Naive thymus-derived CD4-positive, alpha-beta T cell (primary cell): ENCODE measurements around the gene ABCG4. TPM values are rescaled to one million over a fixed set of nuclear protein-coding genes. Genes with fewer than 3 reads are reported as not detected.
"Not testable (repeated sequence)": the region's sequence is repeated elsewhere in the genome, so short reads cannot be mapped to it uniquely, and the experiment has no call there.

Experiments
- ATAC-seq: fragments of 150-1000 bp; cut with Tn5 transposase; 2 replicates; pipeline ENCODE4 v1.10.0; 2021; ENCODE audit warnings: mild to moderate bottlenecking, moderate library complexity
- CTCF ChIA-PET: fragments of 350-600 bp; sonication (Branson Sonifier 250); formaldehyde crosslinking; loops from one replicate; lab custom pipeline; 2021; ENCODE audit warnings: antibody characterized with exemption; lab: Charles Lee
- POLR2A ChIA-PET: fragments of 350-600 bp; sonication (Branson Sonifier 250); formaldehyde crosslinking; loops from one replicate; lab custom pipeline; 2021; ENCODE audit warnings: antibody characterized with exemption, inconsistent platforms; lab: Charles Lee
- DNase-seq, 9 donors: peaks; one replicate each; pipeline versions ENCODE4 v3.0.0 to v3.0.0-alpha.2; 2020 to 2022; ENCODE audit warnings: mixed read lengths in 1 of 9
- H3K27ac ChIP-seq: one replicate; pipeline ENCODE4 v1.7.0; 2013; ENCODE audit warnings: mild to moderate bottlenecking, low read depth, low read length, moderate library complexity
- H3K27me3 ChIP-seq, 2 donors: one replicate each; pipeline ENCODE4 v1.7.0; 2013; ENCODE audit warnings: low read length in 2 of 2, mild to moderate bottlenecking in 2 of 2, moderate library complexity in 2 of 2; ENCODE audit not compliant: control insufficient read depth in 2 of 2, insufficient read depth in 2 of 2
- H3K36me3 ChIP-seq, 3 experiments: 1 replicate in 2 of 3; 2 replicates in 1 of 3; pipeline ENCODE4 v1.7.0; 2013; ENCODE audit warnings: low read length in 3 of 3, mild to moderate bottlenecking in 3 of 3, moderate library complexity in 1 of 3; ENCODE audit not compliant: insufficient read depth in 3 of 3, control insufficient read depth in 2 of 3
- H3K4me1 ChIP-seq, 2 donors: one replicate each; pipeline ENCODE4 v1.7.0; 2013; ENCODE audit warnings: low read length in 2 of 2, mild to moderate bottlenecking in 2 of 2, moderate library complexity in 1 of 2; ENCODE audit not compliant: control insufficient read depth in 2 of 2, insufficient read depth in 2 of 2
- H3K4me3 ChIP-seq: 2 replicates; pipeline ENCODE4 v1.7.0; 2013; ENCODE audit warnings: mild to moderate bottlenecking, low read length
- H3K9me3 ChIP-seq, 3 experiments: 1 replicate in 2 of 3; 2 replicates in 1 of 3; pipeline ENCODE4 v1.7.0; 2013; ENCODE audit warnings: low read length in 3 of 3; ENCODE audit not compliant: control insufficient read depth in 2 of 3
- H3K27ac Mint-ChIP-seq, 9 donors: one replicate each; pipeline ENCODE4 v1.8.0; 2020 to 2022; ENCODE audit warnings: mixed read lengths in 9 of 9, mild to moderate bottlenecking in 8 of 9, moderate library complexity in 5 of 9, inconsistent platforms in 2 of 9
- H3K27me3 Mint-ChIP-seq, 5 donors: one replicate each; pipeline ENCODE4 v1.8.0; 2021 to 2022; ENCODE audit warnings: mixed read lengths in 5 of 5, mild to moderate bottlenecking in 1 of 5
- H3K36me3 Mint-ChIP-seq, 5 donors: one replicate each; pipeline ENCODE4 v1.8.0; 2020 to 2022; ENCODE audit warnings: mixed read lengths in 5 of 5, mild to moderate bottlenecking in 3 of 5, inconsistent platforms in 1 of 5
- H3K4me1 Mint-ChIP-seq, 7 donors: one replicate each; pipeline ENCODE4 v1.8.0; 2020 to 2022; ENCODE audit warnings: mixed read lengths in 7 of 7, mild to moderate bottlenecking in 3 of 7, inconsistent platforms in 1 of 7
- H3K4me3 Mint-ChIP-seq, 10 donors: one replicate each; pipeline ENCODE4 v1.8.0; 2020 to 2022; ENCODE audit warnings: mild to moderate bottlenecking in 10 of 10, mixed read lengths in 10 of 10, moderate library complexity in 6 of 10, inconsistent platforms in 2 of 10
- H3K9me3 Mint-ChIP-seq, 11 donors: one replicate each; pipeline ENCODE4 v1.8.0; 2020 to 2022; ENCODE audit warnings: mixed read lengths in 11 of 11, mild to moderate bottlenecking in 4 of 11, inconsistent platforms in 1 of 11, moderate library complexity in 1 of 11
- intact Hi-C, 2 donors: fragments of 100-400 bp; cut with micrococcal nuclease; formaldehyde crosslinking; loops; one replicate each; pipeline ENCODE4 v1.15.1; 2023
- polyA plus RNA-seq, 2 donors: library from polyadenylated mRNA; unstranded; fragments of 300-500 nt; fragmentation: Illumina TruSeq; gene quantifications; one replicate each; pipeline ENCODE4 v1.2.3, GENCODE V29; 2021
- total RNA-seq, 6 experiments: library from RNA in 5 of 6; stranded (reverse) in 5 of 6; gene quantifications; 1 replicate in 5 of 6; 2 replicates in 1 of 6; pipeline ENCODE4 v1.2.3 and lab custom pipeline; 2021 to 2026

Gene ABCG4
- total and polyA plus RNA-seq, 7 experiments from 2014 or later = 0.13 TPM; not detected in 6

DNA sequence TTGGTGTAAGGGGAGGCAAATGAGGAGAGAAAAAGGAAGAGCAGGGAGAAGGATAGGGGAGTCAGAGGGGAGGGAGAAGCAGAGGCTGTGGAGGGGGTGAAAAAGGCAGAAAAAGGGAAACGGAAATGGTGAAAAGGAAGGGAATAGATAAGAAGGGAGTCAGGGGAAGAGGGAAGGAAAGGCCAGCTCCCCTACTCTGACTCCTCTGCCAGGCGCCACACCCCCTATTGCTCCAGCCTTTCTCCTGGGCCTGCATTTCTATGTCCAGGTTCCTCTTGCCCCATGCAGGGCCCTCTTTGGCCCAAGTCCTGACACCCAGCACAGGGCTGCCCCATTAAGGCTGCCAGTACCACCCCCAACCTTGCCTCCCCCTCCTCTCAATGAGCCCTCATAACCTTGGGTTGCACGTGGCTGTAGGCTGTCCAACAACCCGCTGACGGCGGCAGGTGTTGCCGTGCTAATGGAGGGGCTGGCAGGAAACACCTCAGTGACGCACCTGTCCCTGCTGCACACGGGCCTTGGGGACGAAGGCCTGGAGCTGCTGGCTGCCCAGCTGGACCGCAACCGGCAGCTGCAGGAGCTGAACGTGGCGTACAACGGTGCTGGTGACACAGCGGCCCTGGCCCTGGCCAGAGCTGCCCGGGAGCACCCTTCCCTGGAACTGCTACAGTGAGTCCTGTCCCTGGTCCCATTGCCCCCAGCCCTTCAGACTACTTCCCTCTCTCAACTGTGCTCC lies 33.0 kb downstream of the ABCG4 start:
- POLR2A ChIA-PET = no interaction called here

GRCh38 chr11:119184399-119184798 lies 35.5 kb downstream of the ABCG4 start:
- H3K4me3 Mint-ChIP-seq, H3K4me1 ChIP-seq, intact Hi-C loops, H3K9me3 Mint-ChIP-seq, POLR2A ChIA-PET, H3K27ac Mint-ChIP-seq, H3K4me1 Mint-ChIP-seq, DNase-seq, H3K9me3 ChIP-seq, H3K27ac ChIP-seq, ATAC-seq, H3K27me3 Mint-ChIP-seq, H3K27me3 ChIP-seq, CTCF ChIA-PET, H3K4me3 ChIP-seq: not testable (repeated sequence)
- peaks cover 0 to 23% (median 0%) of the 10 kb centered on the region in 3 experiments for H3K36me3 ChIP-seq
- peaks cover 0 to 12% (median 6%) of the 10 kb centered on the region in 5 donors for H3K36me3 Mint-ChIP-seq

More for the DNA sequence above, 33.0 kb downstream of the ABCG4 start:
- H3K36me3 ChIP-seq = peaks cover 0 to 23% (median 0%) of the 10 kb centered on the region in 3 experiments
- Mint-ChIP-seq H3K36me3 (peaks cover 0 to 19% (median 9%) of the 10 kb centered on the region in 5 donors), H3K27me3 (no peaks in the 10 kb centered on the region), H3K4me3 (no peak overlapping the region), H3K9me3 (peaks cover 0 to 1% (median 0%) of the 10 kb centered on the region in 11 donors), H3K27ac (peak overlapping the region in 3 of 9 donors; percentile 13 to 70 (median 38)), H3K4me1 (peaks cover 9 to 18% (median 13%) of the 10 kb centered on the region in 7 donors)
- ATAC-seq (no peak), DNase-seq (no peak)
- H3K9me3 ChIP-seq = no peaks in the 10 kb centered on the region
- H3K27ac ChIP-seq = no peak overlapping the region
- CTCF ChIA-PET = interaction anchor here (1.0 kb wide), 1 partner anchor 15 kb away, joined by 3 read pairs; no protein-coding TSS in a partner anchor
- intact Hi-C loops = no loop called here
- H3K27me3 ChIP-seq = no peaks in the 10 kb centered on the region
- H3K4me1 ChIP-seq = peaks cover 0 to 14% of the 10 kb centered on the region in 2 donors
- no peak overlapping the region for H3K4me3 ChIP-seq

GRCh38 chr11:119185981-119186634 lies 37.3 kb downstream of the ABCG4 start:
- Mint-ChIP-seq H3K4me1 (no peaks in the 10 kb centered on the region), H3K27me3 (no peaks in the 10 kb centered on the region), H3K27ac (no peak overlapping the region), H3K9me3 (peaks cover 0 to 1% (median 0%) of the 10 kb centered on the region in 11 donors), H3K4me3 (no peak overlapping the region), H3K36me3 (peaks cover 0 to 12% (median 3%) of the 10 kb centered on the region in 5 donors)
- H3K27ac ChIP-seq = no peak overlapping the region
- ChIA-PET POLR2A (no interaction called here), CTCF (no interaction called here)
- H3K9me3 ChIP-seq = no peaks in the 10 kb centered on the region
- peaks cover 0 to 14% (median 0%) of the 10 kb centered on the region in 3 experiments for H3K36me3 ChIP-seq
- H3K4me3 ChIP-seq = no peak overlapping the region
- DNase-seq = no peak
- no peaks in the 10 kb centered on the region for H3K27me3 ChIP-seq
- ATAC-seq = no peak
- H3K4me1 ChIP-seq = no peaks in the 10 kb centered on the region
- intact Hi-C loops = no loop called here

DNA sequence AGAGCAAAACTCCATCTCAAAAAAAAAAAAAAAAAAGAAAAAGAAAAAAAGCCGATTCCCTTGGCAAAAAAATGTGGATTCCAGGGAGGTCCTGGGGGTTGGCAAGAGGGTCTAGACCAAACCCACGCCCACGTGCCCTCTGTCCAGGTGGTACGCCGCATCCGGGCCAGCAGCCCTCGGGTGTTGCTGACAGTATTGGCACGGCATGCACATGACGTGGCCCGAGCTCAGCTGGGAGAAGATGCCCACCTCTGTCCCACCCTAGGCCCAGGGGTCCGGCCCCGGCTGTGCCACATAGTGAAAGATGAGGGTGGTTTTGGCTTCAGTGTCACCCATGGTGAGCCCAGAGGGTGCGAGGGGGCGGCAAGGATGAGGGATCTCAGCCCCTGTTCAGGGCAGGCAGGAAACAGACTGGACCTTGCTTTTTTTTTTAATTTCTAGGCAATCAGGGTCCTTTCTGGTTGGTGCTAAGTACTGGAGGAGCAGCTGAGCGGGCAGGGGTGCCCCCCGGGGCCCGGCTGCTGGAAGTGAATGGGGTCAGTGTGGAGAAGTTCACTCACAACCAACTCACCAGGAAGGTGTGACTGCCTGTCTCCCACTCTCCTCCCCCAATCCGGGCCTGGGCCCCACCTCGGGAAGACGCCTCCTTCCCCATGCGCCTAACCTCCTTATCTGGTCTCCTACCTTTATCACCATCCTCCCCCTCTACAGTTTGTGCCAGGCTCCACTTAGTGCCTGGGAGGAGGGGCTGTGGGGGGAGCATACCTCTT lies 38.5 kb downstream of the ABCG4 start:
- H3K9me3 ChIP-seq = no peaks in the 10 kb centered on the region
- Mint-ChIP-seq H3K9me3 (peaks cover 0 to 1% (median 0%) of the 10 kb centered on the region in 11 donors), H3K4me3 (no peak overlapping the region), H3K36me3 (peaks cover 0 to 10% (median 3%) of the 10 kb centered on the region in 5 donors), H3K4me1 (no peaks in the 10 kb centered on the region), H3K27ac (no peak overlapping the region), H3K27me3 (no peaks in the 10 kb centered on the region)
- DNase-seq = no peak
- H3K4me3 ChIP-seq = no peak overlapping the region
- H3K36me3 ChIP-seq = peaks cover 0 to 5% (median 0%) of the 10 kb centered on the region in 3 experiments
- intact Hi-C loops = no loop called here
- no peaks in the 10 kb centered on the region for H3K4me1 ChIP-seq
- no peaks in the 10 kb centered on the region for H3K27me3 ChIP-seq
- ATAC-seq = no peak
- CTCF ChIA-PET = no interaction called here
- no peak overlapping the region for H3K27ac ChIP-seq
- POLR2A ChIA-PET = no interaction called here

DNA sequence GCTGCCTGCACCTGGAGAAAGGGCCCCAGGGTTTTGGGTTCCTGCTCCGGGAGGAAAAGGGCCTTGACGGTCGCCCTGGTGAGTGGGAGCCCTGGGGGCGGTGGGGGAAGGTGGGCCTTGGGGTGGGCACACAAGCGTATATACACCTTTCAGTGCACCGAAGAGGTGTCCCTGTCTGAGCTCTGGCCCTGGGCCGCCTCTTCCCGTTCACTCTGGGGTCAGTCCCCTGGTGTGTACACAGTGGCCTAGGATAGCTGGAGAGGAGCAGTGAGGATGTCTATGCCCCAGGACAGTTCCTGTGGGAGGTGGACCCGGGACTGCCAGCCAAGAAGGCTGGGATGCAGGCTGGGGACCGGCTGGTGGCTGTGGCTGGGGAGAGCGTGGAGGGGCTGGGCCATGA lies 39.2 kb downstream of the ABCG4 start:
- CTCF ChIA-PET = interaction anchor here (0.5 kb wide), 1 partner anchor 504 kb away, joined by 3 read pairs; no protein-coding TSS in a partner anchor
- peaks cover 0 to 5% (median 3%) of the 10 kb centered on the region in 5 donors for H3K36me3 Mint-ChIP-seq
- H3K4me3 ChIP-seq = no peak overlapping the region

GRCh38 chr11:119188887-119189286 lies 40.0 kb downstream of the ABCG4 start:
- CTCF ChIA-PET = no interaction called here
- H3K27ac ChIP-seq = no peak overlapping the region
- intact Hi-C loops = no loop called here
- POLR2A ChIA-PET = no interaction called here
- DNase-seq (no peak), ATAC-seq (no peak)
- H3K4me1 Mint-ChIP-seq = no peaks in the 10 kb centered on the region
- H3K9me3 Mint-ChIP-seq = peaks cover 0 to 1% (median 0%) of the 10 kb centered on the region in 11 donors
- no peaks in the 10 kb centered on the region for H3K27me3 ChIP-seq
- H3K9me3 ChIP-seq = no peaks in the 10 kb centered on the region
- H3K36me3 Mint-ChIP-seq = peaks cover 0 to 1% (median under 1%) of the 10 kb centered on the region in 5 donors
- no peak overlapping the region for H3K27ac Mint-ChIP-seq
- no peaks in the 10 kb centered on the region for H3K4me1 ChIP-seq
- H3K27me3 Mint-ChIP-seq = no peaks in the 10 kb centered on the region
- H3K4me3 ChIP-seq = no peak overlapping the region
- no peak overlapping the region for H3K4me3 Mint-ChIP-seq
- H3K36me3 ChIP-seq = no peaks in the 10 kb centered on the region

More for the DNA sequence above, 39.2 kb downstream of the ABCG4 start:
- Histone ChIP-seq H3K36me3 (peaks cover 0 to 1% (median 0%) of the 10 kb centered on the region in 3 experiments), H3K9me3 (no peaks in the 10 kb centered on the region), H3K27me3 (no peaks in the 10 kb centered on the region), H3K4me1 (no peaks in the 10 kb centered on the region), H3K27ac (no peak overlapping the region)
- Mint-ChIP-seq H3K27me3 (no peaks in the 10 kb centered on the region), H3K4me3 (no peak overlapping the region), H3K4me1 (no peaks in the 10 kb centered on the region), H3K27ac (no peak overlapping the region), H3K9me3 (peaks cover 0 to 1% (median 0%) of the 10 kb centered on the region in 11 donors)
- intact Hi-C loops = no loop called here
- ATAC-seq = peak; percentile 27
- POLR2A ChIA-PET = no interaction called here
- no peak for DNase-seq
